Liver (tissue), 9 donors: Measurements from ENCODE around the gene RAB23. TPM values are rescaled to one million over a fixed set of nuclear protein-coding genes. Genes with fewer than 3 reads are reported as not detected.

Experiments used
- DNase-seq: peaks from one replicate; pipeline ENCODE4 v3.0.0-alpha.2; 2017; ENCODE audit warnings: low spot score
- H3K27ac ChIP-seq, 2 donors: one replicate each; pipeline ENCODE4 v1.7.0; 2013; ENCODE audit warnings: inconsistent platforms in 2 of 2, low read length in 2 of 2, control low read depth in 1 of 2, low read depth in 1 of 2, mild to moderate bottlenecking in 1 of 2
- H3K27me3 ChIP-seq, 4 donors: one replicate each; pipeline versions ENCODE4 v1.6.1 to v1.7.0; 2013; ENCODE audit warnings: low read length in 3 of 4, inconsistent platforms in 1 of 4, mild to moderate bottlenecking in 1 of 4, moderate library complexity in 1 of 4; ENCODE audit not compliant: control insufficient read depth in 4 of 4, insufficient read depth in 4 of 4
- H3K36me3 ChIP-seq, 4 donors: one replicate each; pipeline versions ENCODE4 v1.6.1 to v1.7.0; 2013; ENCODE audit warnings: low read length in 3 of 4, mild to moderate bottlenecking in 3 of 4, low read depth in 1 of 4, moderate library complexity in 1 of 4; ENCODE audit not compliant: control insufficient read depth in 4 of 4, insufficient read depth in 3 of 4
- H3K4me1 ChIP-seq, 4 donors: one replicate each; pipeline versions ENCODE4 v1.6.1 to v1.7.0; 2013; ENCODE audit warnings: low read length in 3 of 4, mild to moderate bottlenecking in 3 of 4, moderate library complexity in 1 of 4; ENCODE audit not compliant: control insufficient read depth in 4 of 4, insufficient read depth in 4 of 4
- H3K4me3 ChIP-seq, 3 donors: one replicate each; pipeline versions ENCODE4 v1.6.1 to v1.7.0; 2013; ENCODE audit warnings: low read length in 3 of 3, control low read depth in 1 of 3, low read depth in 1 of 3, mild to moderate bottlenecking in 1 of 3
- H3K9ac ChIP-seq, 2 donors: one replicate each; pipeline ENCODE4 v1.7.0; 2013; ENCODE audit warnings: low read length in 2 of 2, mild to moderate bottlenecking in 2 of 2, moderate library complexity in 2 of 2, control low read depth in 1 of 2, low read depth in 1 of 2
- H3K9me3 ChIP-seq, 4 donors: one replicate each; pipeline versions ENCODE4 v1.6.1 to v1.7.0; 2013; ENCODE audit warnings: low read length in 3 of 4; ENCODE audit not compliant: control insufficient read depth in 4 of 4
- ATF3 ChIP-seq: IDR thresholded peaks from 2 replicates; pipeline ENCODE4 v1.6.1; 2016; ENCODE audit warnings: antibody characterized with exemption
- CTCF ChIP-seq: fragments of 150-350 bp; IDR thresholded peaks from 2 replicates; pipeline ENCODE4 v1.5.1; 2017; ENCODE audit warnings: improper control_type of control experiment, low read depth, low read length; ENCODE audit not compliant: missing input control
- EGR1 ChIP-seq, 2 donors: IDR thresholded peaks; 2 replicates each; pipeline ENCODE4 v1.6.1; 2016 to 2018; ENCODE audit warnings: antibody characterized with exemption in 2 of 2, low read depth in 2 of 2
- FOXA1 ChIP-seq: IDR thresholded peaks from 2 replicates; pipeline ENCODE4 v1.6.1; 2016; ENCODE audit warnings: antibody characterized with exemption
- FOXA2 ChIP-seq: IDR thresholded peaks from 2 replicates; pipeline ENCODE4 v1.6.1; 2016; ENCODE audit warnings: antibody characterized with exemption
- GABPA ChIP-seq, 2 donors: IDR thresholded peaks in 1 of 2; conservative IDR thresholded peaks in 1 of 2; 2 replicates each; pipeline ENCODE4 v1.6.1; 2016; ENCODE audit warnings: antibody characterized with exemption in 2 of 2, mild to moderate bottlenecking in 1 of 2, moderate library complexity in 1 of 2
- HNF4G ChIP-seq: IDR thresholded peaks from 2 replicates; pipeline ENCODE4 v1.6.1; 2016; ENCODE audit warnings: antibody characterized with exemption
- JUND ChIP-seq, 2 donors: IDR thresholded peaks; 2 replicates each; pipeline ENCODE4 v1.6.1; 2016; ENCODE audit warnings: antibody characterized with exemption in 2 of 2
- REST ChIP-seq: IDR thresholded peaks from 2 replicates; pipeline ENCODE4 v1.6.1; 2016; ENCODE audit warnings: antibody characterized with exemption, mild to moderate bottlenecking
- SP1 ChIP-seq: IDR thresholded peaks from 2 replicates; pipeline ENCODE4 v1.6.1; 2018; ENCODE audit warnings: antibody characterized with exemption, mild to moderate bottlenecking
- TAF1 ChIP-seq: conservative IDR thresholded peaks from 2 replicates; pipeline ENCODE4 v1.6.1; 2016; ENCODE audit warnings: antibody characterized with exemption, mild to moderate bottlenecking
- YY1 ChIP-seq: IDR thresholded peaks from 2 replicates; pipeline ENCODE4 v1.6.1; 2016; ENCODE audit warnings: antibody characterized with exemption, mild to moderate bottlenecking
- ZBTB33 ChIP-seq: IDR thresholded peaks from 2 replicates; pipeline ENCODE4 v1.6.1; 2016; ENCODE audit warnings: antibody characterized with exemption
- WGBS: extraction: QIAGEN DNeasy Blood & Tissue Kit; methylation state at CpG from one replicate; pipeline ENCODE4 v1.1.7; 2013; 5-methylcytosine and 5-hydroxymethylcytosine counted together
- polyA plus RNA-seq, 2 donors: library from polyadenylated mRNA; stranded (reverse) in 1 of 2; unstranded in 1 of 2; fragments of 200-250 nt in 1 of 2; fragments of >200 nt in 1 of 2; fragmentation: Nextera tagmentation in 1 of 2; extraction: Ambion mirVana in 1 of 2; gene quantifications; one replicate each; pipeline versions ENCODE4 v1.2.1 to v1.2.3, GENCODE V29; 2013 to 2015
- total RNA-seq, 2 donors: library from RNA; depleted of rRNA; stranded (reverse); fragments of >200 nt; gene quantifications; one replicate each; pipeline ENCODE4 v1.2.3, GENCODE V29; 2014
- donor health status: healthy.
- donor health status: healthy.
- donor health status: healthy.
- donor health status: healthy.
- donor health status: healthy.

The RAB23 gene
- total and polyA plus RNA-seq, 4 donors = 0.60 to 4.3 (median 2.4) TPM

- Histone ChIP-seq H3K4me3 (no peak overlapping the region), H3K4me1 (no peaks in the 10 kb centered on the region), H3K9me3 (no peaks in the 10 kb centered on the region), H3K27me3 (no peaks in the 10 kb centered on the region), H3K9ac (no peak overlapping the region), H3K36me3 (no peaks in the 10 kb centered on the region), H3K27ac (no peak overlapping the region)
- no peak for DNase-seq
- 96% methylated on average over 4 of the region's 4 CpGs for WGBS
- TF ChIP-seq HNF4G = no peak
- TF ChIP-seq SP1 = no peak
Measured at GRCh38 chr6:57207872-57208271, 14.2 kb downstream of the RAB23 start.

GRCh38 chr6:57207141-57207540, 15.0 kb downstream of the RAB23 start:
- no peak for DNase-seq
- Histone ChIP-seq H3K4me3 (no peak overlapping the region), H3K4me1 (no peaks in the 10 kb centered on the region), H3K27me3 (no peaks in the 10 kb centered on the region), H3K9me3 (no peaks in the 10 kb centered on the region), H3K36me3 (no peaks in the 10 kb centered on the region), H3K9ac (no peak overlapping the region), H3K27ac (no peak overlapping the region)
- no peak for TF ChIP-seq JUND (IDR thresholded peaks at IDR 0.05)
- TF ChIP-seq TAF1 = no peak
- TF ChIP-seq YY1 = no peak
- no peak for TF ChIP-seq FOXA2
- TF ChIP-seq CTCF = no peak
- TF ChIP-seq FOXA1 = no peak
- no peak for TF ChIP-seq SP1
- no peak for TF ChIP-seq ZBTB33
- no peak for TF ChIP-seq REST
- no peak for TF ChIP-seq HNF4G
- TF ChIP-seq EGR1 (IDR thresholded peaks at IDR 0.05; ENCODE audit: low read depth in 2 of 2) = no peak
- TF ChIP-seq GABPA (IDR thresholded peaks at IDR 0.05 in 1 of 2, conservative IDR thresholded peaks at IDR 0.05 in 1 of 2) = no peak
- no peak for TF ChIP-seq ATF3
- 84% methylated on average over 2 of the region's 2 CpGs for WGBS
